RWPE1 (cell line): ENCODE data around the gene ULK2.

Experiments used
- CTCF ChIA-PET: fragments of 350-600 bp; sonication (Branson Sonifier 250); formaldehyde crosslinking; extraction: SDS; loops from one replicate; lab custom pipeline; 2021; lab: Yijun Ruan, JAX
- POLR2A ChIA-PET: fragments of 400-600 bp; formaldehyde crosslinking; extraction: SDS; loops from one replicate; lab custom pipeline; 2020; ENCODE audit warnings: antibody characterized with exemption; ENCODE audit not compliant: low non-redundant PET; lab: Yijun Ruan, JAX
- DNase-seq: peaks from one replicate; pipeline ENCODE4 v3.0.0; 2012; ENCODE audit warnings: low spot score
- H3K27ac ChIP-seq: fragments of 450-650 bp; 2 replicates; pipeline ENCODE4 v1.5.1; 2017
- CTCF ChIP-seq: fragments of 450-650 bp; conservative IDR thresholded peaks from 2 replicates; pipeline ENCODE4 v1.5.1; 2017; ENCODE audit warnings: low read depth, mild to moderate bottlenecking

Gene ULK2

DNA sequence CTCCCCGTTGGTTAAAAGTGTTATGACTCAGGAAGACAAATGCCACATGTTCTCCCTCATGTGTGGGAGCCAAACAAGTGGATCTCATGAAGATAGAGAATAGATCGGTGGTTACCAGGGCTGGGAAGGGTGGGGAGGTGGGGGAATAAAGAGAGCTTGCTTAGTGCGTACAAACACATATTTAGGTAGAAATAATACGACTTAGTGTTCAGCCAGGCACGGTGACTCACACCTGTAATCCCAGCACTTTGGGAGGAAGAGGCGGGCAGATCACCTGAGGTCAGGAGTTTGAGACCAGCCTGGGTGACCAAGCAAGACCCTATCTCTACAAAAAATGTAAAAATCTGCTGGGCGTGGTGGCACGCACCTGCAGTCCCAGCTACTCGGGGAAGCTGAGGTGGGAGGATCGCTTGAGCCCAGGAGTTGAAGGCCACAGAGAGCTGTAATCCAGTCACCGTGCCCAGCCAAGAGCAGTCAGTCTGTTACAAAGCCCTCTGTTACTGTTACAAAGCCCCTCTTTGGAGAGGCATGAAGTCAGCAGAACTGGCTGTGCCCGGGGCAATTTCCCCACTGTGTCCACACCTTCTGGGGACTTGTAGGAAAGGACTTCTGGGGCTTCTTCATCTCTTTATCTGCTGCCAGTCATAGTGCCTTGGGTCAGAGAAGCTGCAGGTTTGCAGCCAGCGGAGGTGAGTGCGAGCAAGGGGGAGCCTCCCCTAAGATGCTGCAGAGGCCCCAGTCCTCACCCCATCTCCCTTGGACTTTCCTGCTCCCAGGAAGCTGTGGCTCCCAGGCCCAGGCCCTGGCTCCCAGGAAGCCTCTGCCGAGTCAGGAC lies 115.3 kb downstream of the ULK2 start:
- DNase-seq, result no peak
- peak overlapping the region; percentile 100 for H3K27ac ChIP-seq
- TF ChIP-seq CTCF, result no peak
- POLR2A ChIA-PET, result interaction anchor here (0.6 to 1.6 kb wide), 6 partner anchors 25 to 239 kb away, joined by 3 to 11 read pairs (median 4); partner anchors contain the start of gene SLC47A2
- CTCF ChIA-PET, result interaction anchor here (0.6 to 1.8 kb wide), 8 partner anchors 9 to 390 kb away, joined by 3 to 7 read pairs (median 5); partner anchors contain the start of genes ALDH3A2 and B9D1

GRCh38 chr17:19750835-19751234 lies 116.9 kb downstream of the ULK2 start:
- TF ChIP-seq CTCF, result no peak
- peak; percentile 31 for DNase-seq
- ChIA-PET POLR2A (no interaction called here), CTCF (interaction anchor here (1.3 kb wide), 1 partner anchor 217 kb away, joined by 7 read pairs; no protein-coding TSS in a partner anchor)
- H3K27ac ChIP-seq, result peak overlapping the region; percentile 100

DNA sequence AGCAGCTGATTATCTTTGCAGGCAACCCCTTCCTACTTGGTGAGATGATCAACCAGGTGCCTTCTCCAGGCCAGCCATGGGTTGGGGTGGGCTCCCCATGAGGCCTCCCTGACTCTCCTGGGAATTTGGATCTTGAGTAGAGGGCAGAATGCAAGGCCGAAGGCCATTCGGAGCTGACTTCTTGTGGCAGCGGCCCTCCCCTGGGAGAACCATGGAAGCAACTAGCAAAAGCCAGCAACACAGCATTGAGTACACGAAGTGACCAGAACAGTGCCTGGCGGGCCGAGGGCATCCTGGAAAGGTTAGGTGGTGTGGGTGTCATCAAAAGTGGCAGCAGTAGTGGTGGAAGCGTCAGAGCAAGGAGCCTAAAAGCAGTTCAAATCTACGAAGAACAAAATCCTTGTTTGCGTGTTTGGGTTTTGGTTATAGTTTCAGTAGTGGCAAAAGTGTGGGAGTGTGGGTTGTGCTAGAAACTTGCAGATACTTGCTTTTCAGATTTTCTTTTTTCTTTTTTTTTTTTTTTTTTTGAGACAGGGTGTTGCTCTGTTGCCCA lies 117.6 kb downstream of the ULK2 start:
- ChIA-PET CTCF (interaction anchor here (3.2 kb wide), 1 partner anchor 31 kb away, joined by 13 read pairs; no protein-coding TSS in a partner anchor), POLR2A (no interaction called here)
- H3K27ac ChIP-seq, result peak overlapping the region; percentile 100
- TF ChIP-seq CTCF, result no peak
- no peak for DNase-seq

GRCh38 chr17:19748807-19749193 lies 118.9 kb downstream of the ULK2 start:
- ChIA-PET CTCF (interaction anchor here (0.7 to 3.2 kb wide), 2 partner anchors 30 to 1480 kb away, joined by 3 to 13 read pairs; no protein-coding TSS in a partner anchor), POLR2A (interaction anchor here (0.6 kb wide), 1 partner anchor 188 kb away, joined by 3 read pairs; no protein-coding TSS in a partner anchor)
- peak overlapping the region; percentile 100 for H3K27ac ChIP-seq
- no peak for TF ChIP-seq CTCF
- no peak for DNase-seq

GRCh38 chr17:19747829-19748806 lies 119.6 kb downstream of the ULK2 start, which contains the start of gene ALDH3A1:
Gene ALDH3A1, minus strand, starts transcription at chr17:19748298. Its CDS starts 3,169 bp downstream, at chr17:19745129.
- CTCF ChIA-PET, result interaction anchor here (0.6 to 3.2 kb wide), 3 partner anchors 29 to 1481 kb away, joined by 3 to 13 read pairs (median 3); no protein-coding TSS in a partner anchor

More at GRCh38 chr17:19747829-19748806, 119.6 kb downstream of the ULK2 start, which contains the start of gene ALDH3A1:
- POLR2A ChIA-PET, result interaction anchor here (0.6 kb wide), 1 partner anchor 188 kb away, joined by 3 read pairs; no protein-coding TSS in a partner anchor
- peak; percentile 51 for DNase-seq
- peak within 1 kb of the TSS; percentile 100 for H3K27ac ChIP-seq
- no peak for TF ChIP-seq CTCF
